PC-3 (cell line): Measurements from ENCODE around the gene EXOSC2. TPM values are rescaled to one million over a fixed set of nuclear protein-coding genes. Genes with fewer than 3 reads are reported as not detected.

Experiments used
- ATAC-seq: fragments of 200-7000 bp; cut with Tn5 transposase; 2 replicates; pipeline ENCODE4 v1.9.1; 2020; ENCODE audit warnings: mild to moderate bottlenecking, moderate library complexity
- BruUV-seq: library from RNA; stranded (reverse); fragments of 400-500 nt; replicated peaks from 2 replicates; lab custom pipeline; 2021; lab: Mats Ljungman, UMichigan
- CTCF ChIA-PET: fragments of 300-600 bp; sonication (Branson Sonifier 250); formaldehyde crosslinking; loops from one replicate; lab custom pipeline; 2022; ENCODE audit warnings: antibody characterized with exemption; lab: Charles Lee
- POLR2A ChIA-PET: fragments of 300-600 bp; sonication (Branson Sonifier 250); formaldehyde crosslinking; loops from one replicate; lab custom pipeline; 2022; ENCODE audit warnings: antibody characterized with exemption; ENCODE audit not compliant: unreplicated experiment; lab: Charles Lee
- DNase-seq: peaks from one replicate; pipeline ENCODE4 v3.0.0-alpha.2; 2015
- H2AFZ ChIP-seq: fragments of 300-600 bp; sonication (generic); 2 replicates; pipeline ENCODE4 v1.6.0; 2016; ENCODE audit warnings: antibody characterized with exemption, low read length
- H3F3A ChIP-seq: fragments of 300-600 bp; sonication (generic); one replicate; pipeline ENCODE4 v1.6.0; 2017; ENCODE audit warnings: antibody characterized with exemption, low read length, control low read depth, mild to moderate bottlenecking; ENCODE audit not compliant: unreplicated experiment
- H3K27ac ChIP-seq: fragments of 300-600 bp; sonication (generic); 2 replicates; pipeline ENCODE4 v1.5.1; 2016; ENCODE audit warnings: mild to moderate bottlenecking, low read length
- H3K27me3 ChIP-seq: fragments of 300-600 bp; sonication (generic); 2 replicates; pipeline ENCODE4 v1.6.1; 2016; ENCODE audit warnings: low read length, mixed read lengths
- H3K36me3 ChIP-seq: fragments of 300-600 bp; sonication (generic); 2 replicates; pipeline ENCODE4 v1.6.1; 2016; ENCODE audit warnings: low read depth, mixed run types, low read length, mixed read lengths
- H3K4me1 ChIP-seq: fragments of 300-600 bp; sonication (generic); 2 replicates; pipeline ENCODE4 v1.5.1; 2016; ENCODE audit warnings: low read length; ENCODE audit not compliant: insufficient read depth
- H3K4me2 ChIP-seq: fragments of 300-600 bp; sonication (generic); 2 replicates; pipeline ENCODE4 v1.6.0; 2016; ENCODE audit warnings: low read length
- H3K4me3 ChIP-seq: fragments of 300-600 bp; sonication (generic); 2 replicates; pipeline ENCODE4 v1.5.1; 2016; ENCODE audit warnings: mild to moderate bottlenecking, low read length, mixed read lengths
- H3K79me2 ChIP-seq: fragments of 300-600 bp; sonication (generic); 2 replicates; pipeline ENCODE4 v1.6.1; 2017; ENCODE audit warnings: low read length, mixed read lengths
- H3K9ac ChIP-seq: fragments of 300-600 bp; sonication (generic); 2 replicates; pipeline ENCODE4 v1.6.0; 2016; ENCODE audit warnings: mild to moderate bottlenecking, low read length
- H3K9me2 ChIP-seq: fragments of 300-600 bp; sonication (generic); replicated peaks from 2 replicates; pipeline ENCODE4 v1.6.1; 2016; ENCODE audit warnings: mixed run types, low read length, mixed read lengths
- H3K9me3 ChIP-seq: fragments of 300-600 bp; sonication (generic); 2 replicates; pipeline ENCODE4 v1.6.1; 2016; ENCODE audit warnings: low read length, mixed read lengths
- H4K20me1 ChIP-seq: fragments of 300-600 bp; sonication (generic); 2 replicates; pipeline ENCODE4 v1.6.1; 2016; ENCODE audit warnings: low read length, mixed read lengths
- EZH2 ChIP-seq: fragments of 300-600 bp; sonication (generic); IDR thresholded peaks from one replicate; pipeline ENCODE4 v1.6.1; 2017; ENCODE audit warnings: antibody characterized with exemption, mild to moderate bottlenecking, low read length; ENCODE audit not compliant: unreplicated experiment
- EZH2phosphoT487 ChIP-seq: fragments of 300-600 bp; sonication (generic); IDR thresholded peaks from 2 replicates; pipeline ENCODE4 v1.6.1; 2018; ENCODE audit warnings: mild to moderate bottlenecking, antibody characterized with exemption, low read length, borderline replicate concordance
- intact Hi-C: fragments of 100-400 bp; cut with micrococcal nuclease; formaldehyde crosslinking; loops from 2 replicates; pipeline ENCODE4 v1.9.0; 2023
- total RNA-seq: library from RNA; depleted of rRNA; stranded (reverse); fragments of >200 nt; gene quantifications from 2 replicates; pipeline ENCODE4 v1.2.3, GENCODE V29; 2014
- TF ChIP-seq, protein P1 (sequence below): fragments of 300-600 bp; sonication (generic); conservative IDR thresholded peaks from 2 replicates; pipeline ENCODE4 v1.5.1; 2017; ENCODE audit warnings: antibody characterized with exemption, low read depth, mild to moderate bottlenecking, low read length

The EXOSC2 gene
- total RNA-seq, 1 experiment from 2014 or later = 33.5 TPM

GRCh38 chr9:130745210-130745800 is 51.7 kb downstream of the EXOSC2 start:
- no peak for TF ChIP-seq EZH2phosphoT487
- TF ChIP-seq, protein P1, sequence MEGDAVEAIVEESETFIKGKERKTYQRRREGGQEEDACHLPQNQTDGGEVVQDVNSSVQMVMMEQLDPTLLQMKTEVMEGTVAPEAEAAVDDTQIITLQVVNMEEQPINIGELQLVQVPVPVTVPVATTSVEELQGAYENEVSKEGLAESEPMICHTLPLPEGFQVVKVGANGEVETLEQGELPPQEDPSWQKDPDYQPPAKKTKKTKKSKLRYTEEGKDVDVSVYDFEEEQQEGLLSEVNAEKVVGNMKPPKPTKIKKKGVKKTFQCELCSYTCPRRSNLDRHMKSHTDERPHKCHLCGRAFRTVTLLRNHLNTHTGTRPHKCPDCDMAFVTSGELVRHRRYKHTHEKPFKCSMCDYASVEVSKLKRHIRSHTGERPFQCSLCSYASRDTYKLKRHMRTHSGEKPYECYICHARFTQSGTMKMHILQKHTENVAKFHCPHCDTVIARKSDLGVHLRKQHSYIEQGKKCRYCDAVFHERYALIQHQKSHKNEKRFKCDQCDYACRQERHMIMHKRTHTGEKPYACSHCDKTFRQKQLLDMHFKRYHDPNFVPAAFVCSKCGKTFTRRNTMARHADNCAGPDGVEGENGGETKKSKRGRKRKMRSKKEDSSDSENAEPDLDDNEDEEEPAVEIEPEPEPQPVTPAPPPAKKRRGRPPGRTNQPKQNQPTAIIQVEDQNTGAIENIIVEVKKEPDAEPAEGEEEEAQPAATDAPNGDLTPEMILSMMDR = no peak
- no peak for TF ChIP-seq EZH2
- CTCF ChIA-PET = no interaction called here
- POLR2A ChIA-PET = no interaction called here
- no peaks in the 10 kb centered on the region for H3K36me3 ChIP-seq
- H3K4me1 ChIP-seq = peaks cover 7% of the 10 kb centered on the region; the same call in 1 of the 2 replicates
- no peak overlapping the region for H2AFZ ChIP-seq
- no peak overlapping the region for H3K4me3 ChIP-seq
- H3K27ac ChIP-seq = no peak overlapping the region
- H3K79me2 ChIP-seq = peaks cover 35% of the 10 kb centered on the region
- H3K9me2 ChIP-seq = no peaks in the 10 kb centered on the region
- intact Hi-C loops = no loop called here
- BruUV-seq = no TSS peak
- H3F3A ChIP-seq = no peaks in the 10 kb centered on the region
- no peaks in the 10 kb centered on the region for H3K9me3 ChIP-seq
- ATAC-seq = no peak
- no peak overlapping the region for H3K4me2 ChIP-seq
- H3K9ac ChIP-seq = no peak overlapping the region
- DNase-seq = no peak
- no peaks in the 10 kb centered on the region for H3K27me3 ChIP-seq
- H4K20me1 ChIP-seq = no peaks in the 10 kb centered on the region

- no peak for ATAC-seq
- no peaks in the 10 kb centered on the region for H3F3A ChIP-seq
- POLR2A ChIA-PET = no interaction called here
- H3K27me3 ChIP-seq = no peaks in the 10 kb centered on the region
- peaks cover 7% of the 10 kb centered on the region; the same call in 1 of the 2 replicates for H3K4me1 ChIP-seq
- no peaks in the 10 kb centered on the region for H4K20me1 ChIP-seq
- H3K36me3 ChIP-seq = no peaks in the 10 kb centered on the region
- TF ChIP-seq EZH2 (no peak), EZH2phosphoT487 (no peak)
- TF ChIP-seq, protein P1 = no peak
- no peak overlapping the region for H3K4me2 ChIP-seq
- H3K4me3 ChIP-seq = no peak overlapping the region
- CTCF ChIA-PET = no interaction called here
- no peak for DNase-seq
- no TSS peak for BruUV-seq
- no peaks in the 10 kb centered on the region for H3K9me3 ChIP-seq
- peaks cover 35% of the 10 kb centered on the region for H3K79me2 ChIP-seq
- intact Hi-C loops = no loop called here
- H3K27ac ChIP-seq = no peak overlapping the region
- no peak overlapping the region for H3K9ac ChIP-seq
- no peaks in the 10 kb centered on the region for H3K9me2 ChIP-seq
- no peak overlapping the region for H2AFZ ChIP-seq
Measured at GRCh38 chr9:130745829-130746228, 52.2 kb downstream of the EXOSC2 start.

- Histone ChIP-seq H3K27ac (no peak overlapping the region), H3K4me1 (peaks cover 7% of the 10 kb centered on the region; the same call in 1 of the 2 replicates), H3K36me3 (no peaks in the 10 kb centered on the region), H3K79me2 (peaks cover 32% of the 10 kb centered on the region), H3K4me3 (no peak overlapping the region), H3K9me2 (no peaks in the 10 kb centered on the region), H3K9me3 (no peaks in the 10 kb centered on the region), H3K27me3 (no peaks in the 10 kb centered on the region), H2AFZ (no peak overlapping the region), H4K20me1 (no peaks in the 10 kb centered on the region), H3K4me2 (no peak overlapping the region), H3K9ac (no peak overlapping the region), H3F3A (no peaks in the 10 kb centered on the region)
- POLR2A ChIA-PET = no interaction called here
- no TSS peak for BruUV-seq
- DNase-seq (no peak), ATAC-seq (no peak)
- intact Hi-C loops = no loop called here
- TF ChIP-seq EZH2 = no peak
- TF ChIP-seq, protein P1 = no peak
- TF ChIP-seq EZH2phosphoT487 = no peak
- CTCF ChIA-PET = no interaction called here
Measured at GRCh38 chr9:130746434-130747212, 53.0 kb downstream of the EXOSC2 start.
